SU-DHL-6 (cell line): ENCODE results near the gene OR1A2.

Experiments used
- CTCF ChIP-seq: fragments of 200-600 bp; sonication (generic); IDR thresholded peaks from one replicate; pipeline ENCODE4 v1.5.1; 2017; ENCODE audit warnings: antibody characterized with exemption, mild to moderate bottlenecking, low read length, moderate library complexity; ENCODE audit not compliant: insufficient read depth, poor library complexity, severe bottlenecking
- EZH2phosphoT487 ChIP-seq: fragments of 200-600 bp; sonication (generic), shearing (Covaris generic); conservative IDR thresholded peaks from 2 replicates; pipeline ENCODE4 v1.6.1; 2018; ENCODE audit warnings: mild to moderate bottlenecking, antibody characterized with exemption, low read length, moderate library complexity, mixed read lengths

GRCh38 chr17:3221850-3222249, 24.5 kb downstream of the OR1A2 start:
- no peak for TF ChIP-seq CTCF
- no peak for TF ChIP-seq EZH2phosphoT487
